HG02973 (cell line): ENCODE results near the gene VWA8.
"Not testable (repeated sequence)": the region's sequence is repeated elsewhere in the genome, so short reads cannot be mapped to it uniquely, and the experiment has no call there.

ENCODE experiments used
- ATAC-seq: cut with Tn5 transposase; IDR thresholded peaks from one replicate; pipeline ENCODE4 v1.9.1; 2021; ENCODE audit warnings: moderate library complexity; ENCODE audit not compliant: unreplicated experiment

Gene VWA8

GRCh38 chr13:41751734-41752445, 209.0 kb downstream of the VWA8 start:
- ATAC-seq, result no peak

GRCh38 chr13:41751277-41751676, 209.6 kb downstream of the VWA8 start:
- ATAC-seq, result no peak

- no peak for ATAC-seq
Observed at GRCh38 chr13:41746259-41746658, 214.7 kb downstream of the VWA8 start.

DNA sequence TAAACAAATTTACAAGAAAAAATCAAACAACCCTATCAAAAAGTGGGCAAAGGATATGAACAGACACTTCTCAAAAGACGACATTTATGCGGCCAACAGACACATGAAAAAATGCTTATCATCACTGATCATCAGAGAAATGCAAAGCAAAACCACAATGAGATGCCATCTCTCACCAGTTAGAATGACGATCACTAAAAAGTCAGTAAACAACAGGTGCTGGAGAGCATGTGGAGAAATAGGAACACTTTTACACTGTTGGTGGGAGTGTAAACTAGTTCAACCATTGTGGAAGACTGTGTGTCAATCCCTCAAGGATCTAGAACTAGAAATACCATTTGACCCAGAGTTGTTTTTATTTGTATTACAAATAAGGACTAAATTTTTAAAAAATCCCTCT, 215.4 kb downstream of the VWA8 start:
- not testable (repeated sequence) for ATAC-seq

DNA sequence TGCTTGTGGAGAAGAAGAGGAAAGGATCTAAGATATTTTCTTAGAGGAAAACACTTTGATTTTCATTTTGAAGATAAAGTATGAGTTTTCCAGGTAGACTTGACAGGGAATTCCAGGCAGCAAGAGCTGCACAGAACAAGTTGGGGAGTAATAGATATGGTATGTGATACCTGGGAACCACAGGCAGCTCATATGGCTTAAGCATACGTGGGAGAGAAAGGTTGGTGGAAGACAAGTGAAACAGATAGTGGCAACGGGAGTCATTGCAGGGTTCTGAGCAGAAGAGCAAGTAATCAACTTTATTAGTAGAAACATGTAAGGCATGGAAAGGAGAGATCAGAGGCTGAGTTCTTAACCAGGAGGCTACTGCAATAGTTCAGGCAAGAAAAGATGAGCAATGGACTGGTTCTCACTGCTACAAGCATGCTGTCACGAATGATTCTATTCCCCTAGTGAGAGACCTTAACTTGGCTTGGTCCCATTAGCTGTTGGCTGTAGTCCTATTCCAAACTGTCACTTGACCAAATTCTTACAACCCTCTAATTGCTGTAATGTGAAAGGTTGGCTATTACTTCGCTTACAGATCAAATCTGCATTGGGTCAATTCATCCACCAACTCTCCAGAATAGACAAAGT, 217.9 kb downstream of the VWA8 start:
- no peak for ATAC-seq

DNA sequence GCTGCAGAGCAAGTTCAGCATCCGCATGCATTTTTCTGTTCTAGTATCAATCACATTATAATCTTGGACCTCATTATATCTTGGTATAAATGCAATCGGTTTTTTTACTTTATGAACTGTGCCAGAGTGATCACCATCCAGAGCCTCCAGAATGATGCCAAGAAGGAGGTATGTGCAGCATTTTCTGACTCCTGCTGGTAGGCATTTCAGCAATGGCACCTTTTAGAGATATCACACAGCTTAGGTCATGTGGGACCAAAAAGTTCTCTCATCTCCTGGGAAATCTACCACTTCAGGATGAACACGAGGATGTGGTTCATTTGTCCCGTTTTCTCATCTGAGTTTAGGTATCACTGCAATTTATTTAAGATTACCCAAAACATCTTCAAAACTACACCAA, 220.4 kb downstream of the VWA8 start:
- ATAC-seq, result no peak

- ATAC-seq, result no peak
Observed at GRCh38 chr13:41722684-41723535, 238.0 kb downstream of the VWA8 start.

- ATAC-seq, result no peak
Observed at GRCh38 chr13:41720839-41721561, 239.9 kb downstream of the VWA8 start.

DNA sequence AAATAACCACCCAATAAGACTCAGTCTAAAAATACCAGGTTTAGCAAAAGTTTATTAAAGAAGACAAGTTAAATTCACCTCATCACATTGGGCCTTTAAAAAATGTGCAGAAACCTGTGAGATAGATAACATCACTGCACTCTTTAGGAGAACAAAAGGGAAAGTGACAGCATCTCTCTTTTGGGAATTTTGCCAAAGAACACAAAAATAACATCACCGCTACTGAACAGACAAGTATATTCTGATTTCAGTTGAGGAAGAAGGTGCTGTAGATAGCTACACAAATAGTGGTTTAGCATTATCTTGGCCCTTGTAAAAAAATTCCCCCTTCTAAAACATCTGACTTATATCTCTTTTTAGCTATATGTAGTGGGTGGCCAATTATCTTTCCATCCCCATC, 244.7 kb downstream of the VWA8 start:
- ATAC-seq, result no peak

DNA sequence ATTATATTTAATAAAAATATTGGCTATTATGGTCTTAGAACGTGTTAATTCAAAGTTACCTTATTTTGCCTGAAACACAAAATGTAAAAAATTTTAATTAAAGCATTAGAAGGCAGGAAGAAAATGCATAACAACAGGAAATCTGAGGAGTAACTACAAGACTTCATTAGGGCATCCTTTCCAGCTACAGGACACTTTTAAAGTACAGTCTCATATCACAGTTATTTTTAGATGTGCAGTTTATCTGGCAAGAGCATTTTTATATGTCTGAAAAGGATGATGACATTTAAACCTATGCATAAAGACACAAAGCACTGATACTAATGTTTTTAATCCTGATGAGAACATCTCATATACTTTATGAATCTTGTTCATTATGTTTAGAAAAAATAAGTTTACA, 247.5 kb downstream of the VWA8 start:
- no peak for ATAC-seq

DNA sequence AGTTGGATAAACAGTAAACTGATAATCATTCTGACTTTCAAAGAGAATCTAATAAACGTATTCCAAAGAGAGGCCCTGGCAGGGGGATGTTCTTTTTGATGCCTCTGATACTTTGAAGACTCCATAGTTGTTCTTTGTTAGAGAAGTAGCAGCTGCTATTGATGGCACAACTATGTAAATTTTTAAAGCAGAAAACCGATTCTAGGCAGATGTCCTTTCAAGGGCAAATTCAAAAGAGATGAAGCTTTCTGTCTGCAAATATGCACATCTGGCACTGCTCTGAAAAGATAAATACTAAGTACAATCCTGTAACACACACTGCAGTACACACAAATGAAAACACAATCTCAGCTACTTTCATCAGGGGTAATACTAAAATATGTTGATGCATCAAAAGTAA, 250.1 kb downstream of the VWA8 start:
- ATAC-seq, result no peak

DNA sequence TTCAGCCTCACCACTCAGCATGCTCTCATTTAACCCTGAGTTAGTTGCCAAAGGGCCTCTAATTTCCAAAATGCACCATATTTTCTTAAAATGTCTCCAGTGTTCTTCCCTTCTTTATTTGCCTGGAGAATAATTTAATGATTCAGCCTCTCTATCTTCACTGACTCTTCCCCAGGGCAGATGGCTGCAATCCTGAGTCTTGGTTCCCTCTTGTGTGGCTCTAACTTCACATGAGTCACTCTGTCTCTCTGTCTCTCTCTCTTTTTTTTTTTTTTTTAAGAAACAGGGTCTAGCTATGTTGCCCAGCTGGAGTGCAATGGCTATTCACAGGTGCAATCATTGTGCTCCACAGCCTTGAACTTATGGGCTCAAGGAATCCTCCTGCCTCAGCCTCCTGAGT, 251.4 kb downstream of the VWA8 start:
- ATAC-seq, result no peak

DNA sequence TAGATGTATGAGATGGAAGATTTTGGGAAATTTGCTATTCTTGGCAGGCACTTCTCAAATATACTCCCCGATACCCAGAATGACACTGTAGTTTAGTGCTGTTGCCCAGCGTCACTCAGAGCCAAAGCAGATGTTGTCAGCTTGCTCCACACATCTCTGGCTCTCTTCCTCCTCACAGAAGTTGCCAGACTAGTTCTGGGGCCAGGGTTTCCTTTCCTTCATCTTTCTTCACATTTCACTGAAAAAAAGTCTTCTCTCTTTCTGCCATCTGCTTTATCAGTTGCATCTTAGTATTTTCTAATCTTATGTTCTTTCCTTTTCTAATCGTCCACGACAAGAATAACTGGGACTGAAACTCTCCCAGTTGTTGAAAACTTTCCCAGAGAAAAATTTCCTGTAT, 252.2 kb downstream of the VWA8 start:
- no peak for ATAC-seq

DNA sequence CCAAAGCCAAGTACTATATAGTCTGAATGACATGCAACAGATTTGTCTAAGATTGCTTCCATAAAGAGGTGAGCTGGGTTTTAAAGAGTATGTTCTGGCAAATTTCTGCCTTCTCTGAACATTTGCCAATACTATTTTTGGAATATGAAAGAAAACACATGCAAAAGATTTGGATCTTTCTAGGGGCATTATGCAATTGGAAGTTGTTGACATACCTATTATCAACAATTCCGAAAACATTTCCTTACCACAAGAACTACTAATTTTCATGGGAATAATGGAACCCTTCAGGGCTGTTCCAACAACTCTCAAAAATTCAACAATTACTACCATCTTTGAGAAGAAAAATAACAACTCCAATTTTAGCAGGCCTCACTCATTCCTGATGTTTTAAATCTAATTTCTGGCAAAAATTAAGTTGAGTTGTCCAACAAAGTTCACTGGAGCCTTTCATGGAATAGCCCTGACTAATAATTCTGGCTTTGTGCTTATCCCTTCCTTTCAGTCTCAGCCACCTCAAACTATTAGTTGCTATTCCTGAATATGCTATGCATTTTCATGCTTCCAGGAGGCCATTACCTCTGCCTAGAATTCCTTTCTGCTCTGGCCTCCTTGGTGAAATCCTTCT, 253.6 kb downstream of the VWA8 start:
- ATAC-seq, result no peak

- ATAC-seq, result no peak
Observed at GRCh38 chr13:41706152-41706551, 254.8 kb downstream of the VWA8 start.

GRCh38 chr13:41702540-41702939, 258.4 kb downstream of the VWA8 start:
- no peak for ATAC-seq

- no peak for ATAC-seq
Observed at GRCh38 chr13:41701676-41702075, 259.2 kb downstream of the VWA8 start.

DNA sequence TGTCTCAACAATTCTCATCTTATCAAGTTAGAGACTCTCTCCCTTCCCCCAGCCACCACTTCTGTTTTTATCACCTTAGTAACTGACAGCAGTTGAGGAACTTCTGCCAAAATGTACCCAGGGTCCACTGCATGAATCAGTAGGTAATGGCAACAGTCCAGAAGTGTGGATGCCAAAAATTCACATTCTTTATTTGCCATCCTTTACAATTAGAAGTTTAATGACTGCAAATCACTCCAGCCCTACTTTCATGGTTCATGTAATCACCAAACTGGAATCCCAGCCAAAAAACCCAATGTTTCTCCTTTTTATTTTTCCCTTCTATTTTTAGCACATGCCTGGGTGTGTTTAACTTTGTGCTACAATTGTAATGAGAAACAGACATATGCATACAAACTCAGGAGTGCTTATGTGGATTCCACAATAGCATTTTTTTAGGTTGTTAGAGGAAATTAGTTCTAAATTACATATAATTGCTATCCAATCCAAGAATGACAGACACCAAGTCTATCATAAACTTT, 260.1 kb downstream of the VWA8 start:
- no peak for ATAC-seq

GRCh38 chr13:41699759-41700158, 261.1 kb downstream of the VWA8 start:
- no peak for ATAC-seq

DNA sequence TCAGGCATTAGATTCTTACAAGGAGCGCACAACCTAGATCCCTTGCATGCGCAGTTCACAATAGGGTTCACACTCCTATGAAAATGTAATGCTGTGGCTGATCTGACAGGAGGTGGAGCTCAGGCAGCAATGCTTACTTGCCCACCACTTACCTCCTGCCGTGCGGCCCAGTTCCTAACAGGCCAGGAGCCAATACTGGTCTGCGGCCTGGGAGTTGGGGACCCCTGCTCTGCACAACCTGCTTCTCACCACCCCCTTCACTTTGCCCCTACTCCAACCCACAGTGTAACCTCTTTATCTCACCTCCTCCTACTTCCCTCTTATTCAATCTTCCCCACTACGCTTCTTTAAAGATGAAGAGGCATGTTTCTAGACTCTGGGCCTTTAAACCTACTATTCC, 263.3 kb downstream of the VWA8 start:
- ATAC-seq, result no peak
